ENCODE results near the gene RAD54L. TPM values are rescaled to one million over a fixed set of nuclear protein-coding genes. Genes with fewer than 3 reads are reported as not detected.

RAD54L gene
- total and polyA plus RNA-seq, 10 of the 15 experiments (the other 5 are each of a cell fraction or from before 2014, with no cell fraction given) = 12.9 to 54.2 (median 23.6) TPM

DNA sequence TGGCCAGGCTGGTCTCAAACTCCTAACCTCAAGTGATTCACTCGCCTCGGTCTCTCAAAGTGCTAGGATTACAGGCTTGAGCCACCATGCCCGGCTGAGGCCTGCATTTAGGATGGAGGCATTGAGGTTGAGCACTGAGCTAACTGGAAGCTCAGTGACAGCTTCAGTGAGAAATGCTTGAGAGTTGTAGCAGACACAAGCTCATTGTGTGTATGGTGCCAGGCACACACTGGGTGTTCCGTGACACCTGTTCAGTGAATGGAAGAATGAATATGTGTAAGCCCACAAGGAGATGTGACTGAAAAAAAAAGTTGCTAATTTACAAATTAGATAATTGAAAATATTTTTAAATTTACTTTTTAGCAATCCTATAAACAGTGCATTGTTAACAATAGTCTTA is 22.6 kb upstream of the RAD54L start:
- FAIRE-seq (no peak), ATAC-seq (no peak), DNase-seq (ENCODE audit: low read depth, low spot score) (no peak)
- H2AFZ ChIP-seq (ENCODE audit: control insufficient read depth, low read depth, low read length) = no peak overlapping the region
- H4K20me1 ChIP-seq (ENCODE audit: control insufficient read depth, insufficient read depth) = no peaks in the 10 kb centered on the region
- H3K9ac ChIP-seq (ENCODE audit: control insufficient read depth, insufficient read depth, low read length) = no peak overlapping the region
- ChIA-PET SMC1A (ENCODE audit: uncharacterized antibody, unreplicated experiment) (interaction anchor here (0.6 to 3.8 kb wide), 15 partner anchors 8 to 334 kb away, joined by 3 to 28 read pairs (median 4); partner anchors contain the start of genes P3R3URF and RAD54L), CTCF (interaction anchor here (0.6 to 9.7 kb wide), 18 partner anchors 8 to 381 kb away, joined by 3 to 123 read pairs (median 11); partner anchors contain the start of gene POMGNT1), POLR2A (no interaction called here), RAD21 (ENCODE audit: unreplicated experiment) (interaction anchor here (1.0 to 5.1 kb wide), 7 partner anchors 22 to 189 kb away, joined by 3 to 63 read pairs (median 4); no protein-coding TSS in a partner anchor)
- H3K79me2 ChIP-seq (ENCODE audit: control insufficient read depth, insufficient read depth, low read length) = no peaks in the 10 kb centered on the region
- H3K36me3 ChIP-seq (ENCODE audit: control insufficient read depth in 2 of 2, insufficient read depth in 2 of 2, low read length in 1 of 2) = no peaks in the 10 kb centered on the region
- no peak for TF ChIP-seq CBFB (IDR thresholded peaks at IDR 0.05; ENCODE audit: low read depth)
- TF ChIP-seq BACH1 (IDR thresholded peaks at IDR 0.05; ENCODE audit: borderline replicate concordance) = no peak
- TF ChIP-seq SIX5 (IDR thresholded peaks at IDR 0.05; ENCODE audit: low read depth, low read length, severe bottlenecking) = no peak
- TF ChIP-seq YBX1 (IDR thresholded peaks at IDR 0.05) = no peak
- TF ChIP-seq, protein P1, sequence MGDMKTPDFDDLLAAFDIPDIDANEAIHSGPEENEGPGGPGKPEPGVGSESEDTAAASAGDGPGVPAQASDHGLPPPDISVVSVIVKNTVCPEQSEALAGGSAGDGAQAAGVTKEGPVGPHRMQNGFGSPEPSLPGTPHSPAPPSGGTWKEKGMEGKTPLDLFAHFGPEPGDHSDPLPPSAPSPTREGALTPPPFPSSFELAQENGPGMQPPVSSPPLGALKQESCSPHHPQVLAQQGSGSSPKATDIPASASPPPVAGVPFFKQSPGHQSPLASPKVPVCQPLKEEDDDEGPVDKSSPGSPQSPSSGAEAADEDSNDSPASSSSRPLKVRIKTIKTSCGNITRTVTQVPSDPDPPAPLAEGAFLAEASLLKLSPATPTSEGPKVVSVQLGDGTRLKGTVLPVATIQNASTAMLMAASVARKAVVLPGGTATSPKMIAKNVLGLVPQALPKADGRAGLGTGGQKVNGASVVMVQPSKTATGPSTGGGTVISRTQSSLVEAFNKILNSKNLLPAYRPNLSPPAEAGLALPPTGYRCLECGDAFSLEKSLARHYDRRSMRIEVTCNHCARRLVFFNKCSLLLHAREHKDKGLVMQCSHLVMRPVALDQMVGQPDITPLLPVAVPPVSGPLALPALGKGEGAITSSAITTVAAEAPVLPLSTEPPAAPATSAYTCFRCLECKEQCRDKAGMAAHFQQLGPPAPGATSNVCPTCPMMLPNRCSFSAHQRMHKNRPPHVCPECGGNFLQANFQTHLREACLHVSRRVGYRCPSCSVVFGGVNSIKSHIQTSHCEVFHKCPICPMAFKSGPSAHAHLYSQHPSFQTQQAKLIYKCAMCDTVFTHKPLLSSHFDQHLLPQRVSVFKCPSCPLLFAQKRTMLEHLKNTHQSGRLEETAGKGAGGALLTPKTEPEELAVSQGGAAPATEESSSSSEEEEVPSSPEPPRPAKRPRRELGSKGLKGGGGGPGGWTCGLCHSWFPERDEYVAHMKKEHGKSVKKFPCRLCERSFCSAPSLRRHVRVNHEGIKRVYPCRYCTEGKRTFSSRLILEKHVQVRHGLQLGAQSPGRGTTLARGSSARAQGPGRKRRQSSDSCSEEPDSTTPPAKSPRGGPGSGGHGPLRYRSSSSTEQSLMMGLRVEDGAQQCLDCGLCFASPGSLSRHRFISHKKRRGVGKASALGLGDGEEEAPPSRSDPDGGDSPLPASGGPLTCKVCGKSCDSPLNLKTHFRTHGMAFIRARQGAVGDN (IDR thresholded peaks at IDR 0.05) = no peak
- TF ChIP-seq FOXK2 (IDR thresholded peaks at IDR 0.05) = no peak
- TF ChIP-seq, protein P2, sequence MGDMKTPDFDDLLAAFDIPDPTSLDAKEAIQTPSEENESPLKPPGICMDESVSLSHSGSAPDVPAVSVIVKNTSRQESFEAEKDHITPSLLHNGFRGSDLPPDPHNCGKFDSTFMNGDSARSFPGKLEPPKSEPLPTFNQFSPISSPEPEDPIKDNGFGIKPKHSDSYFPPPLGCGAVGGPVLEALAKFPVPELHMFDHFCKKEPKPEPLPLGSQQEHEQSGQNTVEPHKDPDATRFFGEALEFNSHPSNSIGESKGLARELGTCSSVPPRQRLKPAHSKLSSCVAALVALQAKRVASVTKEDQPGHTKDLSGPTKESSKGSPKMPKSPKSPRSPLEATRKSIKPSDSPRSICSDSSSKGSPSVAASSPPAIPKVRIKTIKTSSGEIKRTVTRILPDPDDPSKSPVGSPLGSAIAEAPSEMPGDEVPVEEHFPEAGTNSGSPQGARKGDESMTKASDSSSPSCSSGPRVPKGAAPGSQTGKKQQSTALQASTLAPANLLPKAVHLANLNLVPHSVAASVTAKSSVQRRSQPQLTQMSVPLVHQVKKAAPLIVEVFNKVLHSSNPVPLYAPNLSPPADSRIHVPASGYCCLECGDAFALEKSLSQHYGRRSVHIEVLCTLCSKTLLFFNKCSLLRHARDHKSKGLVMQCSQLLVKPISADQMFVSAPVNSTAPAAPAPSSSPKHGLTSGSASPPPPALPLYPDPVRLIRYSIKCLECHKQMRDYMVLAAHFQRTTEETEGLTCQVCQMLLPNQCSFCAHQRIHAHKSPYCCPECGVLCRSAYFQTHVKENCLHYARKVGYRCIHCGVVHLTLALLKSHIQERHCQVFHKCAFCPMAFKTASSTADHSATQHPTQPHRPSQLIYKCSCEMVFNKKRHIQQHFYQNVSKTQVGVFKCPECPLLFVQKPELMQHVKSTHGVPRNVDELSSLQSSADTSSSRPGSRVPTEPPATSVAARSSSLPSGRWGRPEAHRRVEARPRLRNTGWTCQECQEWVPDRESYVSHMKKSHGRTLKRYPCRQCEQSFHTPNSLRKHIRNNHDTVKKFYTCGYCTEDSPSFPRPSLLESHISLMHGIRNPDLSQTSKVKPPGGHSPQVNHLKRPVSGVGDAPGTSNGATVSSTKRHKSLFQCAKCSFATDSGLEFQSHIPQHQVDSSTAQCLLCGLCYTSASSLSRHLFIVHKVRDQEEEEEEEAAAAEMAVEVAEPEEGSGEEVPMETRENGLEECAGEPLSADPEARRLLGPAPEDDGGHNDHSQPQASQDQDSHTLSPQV (IDR thresholded peaks at IDR 0.05) = no peak
- no peak for TF ChIP-seq CHD1 (IDR thresholded peaks at IDR 0.05; ENCODE audit: low read depth, low read length)
- no peak for TF ChIP-seq CBX3 (IDR thresholded peaks at IDR 0.05; ENCODE audit: borderline replicate concordance, low read depth)
- TF ChIP-seq STAT3 (IDR thresholded peaks at IDR 0.05; ENCODE audit: low read depth, low read length) = no peak
- intact Hi-C loops (cut with micrococcal nuclease; ENCODE audit: unreplicated experiment) = no loop called here
- in situ Hi-C loops (cut with MboI) = loop anchor here (5.0 kb wide), 2 partner anchors 48 to 188 kb away; partner anchors contain the start of genes P3R3URF and TSPAN1
- H3K27ac ChIP-seq (ENCODE audit: control insufficient read depth, insufficient read depth) = no peak overlapping the region
- no TSS peak for BruUV-seq (replicated peaks)
- H3K9me3 ChIP-seq (replicated peaks; ENCODE audit: control insufficient read depth, insufficient read depth, low read length) = no peaks in the 10 kb centered on the region
- no peak overlapping the region for H3K4me2 ChIP-seq (ENCODE audit: control insufficient read depth, insufficient read depth)
- H3K27me3 ChIP-seq (replicated peaks in 1 of 2; ENCODE audit: control insufficient read depth in 2 of 2, insufficient read depth in 2 of 2, low read length in 1 of 2) = no peaks in the 10 kb centered on the region
- H3K4me1 ChIP-seq (ENCODE audit: control insufficient read depth, insufficient read depth, low read length) = no peaks in the 10 kb centered on the region
- H3K4me3 ChIP-seq = no peak overlapping the region
- WGBS (ENCODE audit: insufficient coverage, insufficient replicate concordance, low lambda C conversion rate, missing lambda C conversion rate) = 65% methylated on average over 4 of the region's 4 CpGs

All from GM12878 (cell line).